Measurements from ENCODE around the gene SLC28A1. TPM values are rescaled to one million over a fixed set of nuclear protein-coding genes. Genes with fewer than 3 reads are reported as not detected.
A peak's percentile ranks its signal among the peaks of the same experiment; 100 is the strongest.

SLC28A1 gene
- total RNA-seq, 1 experiment from 2014 or later, result not detected

DNA sequence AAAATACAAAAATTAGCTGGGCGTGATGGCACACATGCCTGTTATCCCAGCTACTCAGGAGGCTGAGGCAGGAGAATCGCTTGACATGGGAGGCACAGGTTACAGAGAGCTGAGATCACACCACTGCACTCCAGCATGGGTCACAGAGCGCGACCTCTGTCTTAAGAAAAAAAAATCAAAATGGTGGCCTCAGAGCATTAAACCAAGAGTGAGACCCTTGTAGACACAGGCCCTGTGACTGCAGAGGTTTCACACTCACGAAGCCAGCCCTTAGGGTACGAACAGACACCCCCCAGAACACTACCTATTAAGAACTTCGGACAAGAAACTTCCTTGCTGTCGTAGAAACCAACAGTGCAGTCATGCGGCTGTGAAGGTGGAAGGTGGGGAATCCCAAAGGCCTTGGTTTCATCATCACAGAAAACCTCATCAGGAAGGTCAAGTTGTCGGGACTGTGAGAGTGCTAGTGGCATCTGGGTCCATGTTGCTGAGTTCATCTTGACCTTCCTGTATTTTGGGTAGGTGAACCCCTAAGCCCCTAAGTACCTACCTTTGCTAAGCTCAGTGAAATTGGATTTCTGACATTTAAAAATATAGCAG is 92.4 kb downstream of the SLC28A1 start:
- intact Hi-C loops (cut with micrococcal nuclease), result no loop called here
- Histone ChIP-seq H3K4me1 (ENCODE audit: control insufficient read depth in 1 of 2, insufficient read depth in 2 of 2, low read length in 2 of 2) (peaks cover 8 to 20% of the 10 kb centered on the region in 2 experiments; a peak in 3 of 4 replicates), H3K79me2 (ENCODE audit: insufficient read depth, low read length) (no peaks in the 10 kb centered on the region), H3K9me3 (ENCODE audit: control insufficient read depth in 1 of 2, insufficient read depth in 1 of 2, low read depth in 1 of 2, low read length in 2 of 2) (no peaks in the 10 kb centered on the region), H3K9ac (ENCODE audit: low read length) (no peak overlapping the region), H2AFZ (ENCODE audit: low read depth, low read length, poor library complexity, severe bottlenecking) (no peak overlapping the region), H3K27me3 (ENCODE audit: insufficient read depth, low read length) (no peaks in the 10 kb centered on the region), H3K36me3 (ENCODE audit: control insufficient read depth in 1 of 2, insufficient read depth in 2 of 2, low read length in 2 of 2) (no peaks in the 10 kb centered on the region), H4K20me1 (ENCODE audit: insufficient read depth) (no peaks in the 10 kb centered on the region), H3K27ac (ENCODE audit: low read depth, low read length) (no peak overlapping the region), H3K4me2 (ENCODE audit: low read length) (no peak overlapping the region), H3K9me2 (ENCODE audit: insufficient read depth) (no peaks in the 10 kb centered on the region), H3K4me3 (replicated peaks in 1 of 2; ENCODE audit: low read depth in 1 of 2, low read length in 2 of 2) (no peak overlapping the region)
- ATAC-seq (no peak), DNase-seq (ENCODE audit: low read depth, low spot score) (no peak)
- ChIA-PET CTCF (no interaction called here), RAD21 (ENCODE audit: low non-redundant PET in 1 of 2, low total read pairs in 2 of 2, uncharacterized antibody in 2 of 2, unreplicated experiment in 2 of 2) (no interaction called here), POLR2A (no interaction called here)
- no TSS peak for BruUV-seq (replicated peaks)
- TF ChIP-seq POLR2AphosphoS5 (IDR thresholded peaks at IDR 0.05; ENCODE audit: low read depth, low read length), result no peak

DNA sequence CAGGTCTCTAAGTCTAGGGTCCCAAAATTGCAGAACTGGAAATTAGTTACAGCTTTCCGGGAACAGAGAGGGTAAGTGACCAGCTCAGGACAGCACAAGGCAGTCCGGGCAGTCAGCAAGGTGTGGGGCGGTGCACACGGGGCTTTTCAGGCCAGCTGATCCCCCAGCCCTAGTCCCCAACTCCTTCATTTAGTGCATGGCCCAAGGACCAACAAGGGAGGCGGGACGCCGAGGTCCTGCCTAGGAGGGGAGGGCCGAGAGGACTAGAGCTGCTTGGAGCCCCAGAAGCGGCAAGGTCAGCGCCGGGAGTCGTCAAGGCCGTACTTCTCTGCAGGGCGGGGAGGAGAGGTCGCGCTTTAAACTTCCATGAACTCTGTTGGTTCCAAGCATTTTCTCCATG is 95.2 kb downstream of the SLC28A1 start:
- ChIA-PET RAD21 (ENCODE audit: low non-redundant PET in 1 of 2, low total read pairs in 2 of 2, uncharacterized antibody in 2 of 2, unreplicated experiment in 2 of 2) (no interaction called here), CTCF (interaction anchor here (1.0 to 2.7 kb wide), 3 partner anchors 26 to 64 kb away, joined by 3 to 5 read pairs (median 4); no protein-coding TSS in a partner anchor), POLR2A (no interaction called here)
- ATAC-seq (no peak), DNase-seq (ENCODE audit: low read depth, low spot score) (no peak)
- intact Hi-C loops (cut with micrococcal nuclease), result loop anchor here (2.0 kb wide), 1 partner anchor 49 kb away; no protein-coding TSS in a partner anchor
- Histone ChIP-seq H3K79me2 (ENCODE audit: insufficient read depth, low read length) (peaks cover 25% of the 10 kb centered on the region), H3K4me1 (ENCODE audit: control insufficient read depth in 1 of 2, insufficient read depth in 2 of 2, low read length in 2 of 2) (peaks cover 10 to 31% of the 10 kb centered on the region in 2 experiments; a peak in 3 of 4 replicates), H3K27ac (ENCODE audit: low read depth, low read length) (no peak overlapping the region; the same call in 1 of the 2 replicates), H3K9me3 (ENCODE audit: control insufficient read depth in 1 of 2, insufficient read depth in 1 of 2, low read depth in 1 of 2, low read length in 2 of 2) (no peaks in the 10 kb centered on the region), H3K9ac (ENCODE audit: low read length) (peak overlapping the region; percentile 81; the same call in 1 of the 2 replicates), H2AFZ (ENCODE audit: low read depth, low read length, poor library complexity, severe bottlenecking) (peak overlapping the region; percentile 91), H3K9me2 (ENCODE audit: insufficient read depth) (no peaks in the 10 kb centered on the region), H3K4me2 (ENCODE audit: low read length) (peak overlapping the region; percentile 92), H3K36me3 (ENCODE audit: control insufficient read depth in 1 of 2, insufficient read depth in 2 of 2, low read length in 2 of 2) (no peaks in the 10 kb centered on the region), H4K20me1 (ENCODE audit: insufficient read depth) (peaks cover 7% of the 10 kb centered on the region; the same call in 1 of the 2 replicates), H3K4me3 (replicated peaks in 1 of 2; ENCODE audit: low read depth in 1 of 2, low read length in 2 of 2) (peak overlapping the region in 1 of 2 experiments; percentile 69; a peak in 3 of 4 replicates), H3K27me3 (ENCODE audit: insufficient read depth, low read length) (no peaks in the 10 kb centered on the region)
- TF ChIP-seq CBX3 (IDR thresholded peaks at IDR 0.05; ENCODE audit: low read depth) (no peak), YY1 (IDR thresholded peaks at IDR 0.05; ENCODE audit: extremely low read depth, insufficient replicate concordance, low read depth, low read length) (no peak), FOSL1 (IDR thresholded peaks at IDR 0.05; ENCODE audit: low read depth) (no peak), ZBTB33 (IDR thresholded peaks at IDR 0.05; ENCODE audit: extremely low read depth, insufficient replicate concordance, low read length) (no peak), RAD21 (IDR thresholded peaks at IDR 0.05; ENCODE audit: low read depth) (no peak), SIN3A (IDR thresholded peaks at IDR 0.05; ENCODE audit: low read depth) (no peak), POLR2AphosphoS5 (IDR thresholded peaks at IDR 0.05; ENCODE audit: low read depth, low read length) (no peak), ZNF274 (IDR thresholded peaks at IDR 0.05; ENCODE audit: low read depth, low read length) (no peak)
- BruUV-seq (replicated peaks), result no TSS peak
